Endothelial cell of umbilical vein (primary cell): Measurements from ENCODE around the gene ST8SIA6. TPM values are rescaled to one million over a fixed set of nuclear protein-coding genes. Genes with fewer than 3 reads are reported as not detected.

Experiments used
- BruUV-seq: library from RNA; stranded (reverse); fragments of 400-500 nt; replicated peaks from 2 replicates; lab custom pipeline; 2021; lab: Mats Ljungman, UMichigan
- CTCF ChIA-PET: fragments of 300-600, 350-600 bp; sonication (Branson Sonifier 250); formaldehyde crosslinking; loops from one replicate; lab custom pipeline; 2021; ENCODE audit warnings: antibody characterized with exemption, inconsistent platforms; lab: Charles Lee
- POLR2A ChIA-PET: fragments of 300-600, 350-600 bp; sonication (Branson Sonifier 250); formaldehyde crosslinking; loops from one replicate; lab custom pipeline; 2021; ENCODE audit warnings: antibody characterized with exemption, inconsistent platforms; lab: Charles Lee
- DNase-seq: peaks from one replicate; pipeline ENCODE4 v3.0.0-alpha.2; 2011; ENCODE audit warnings: low read depth, low spot score
- FAIRE-seq: peaks from 2 replicates; lab custom pipeline; 2011; peaks lifted over from hg19 to GRCh38; lab: Jason Lieb, UNC
- H2AFZ ChIP-seq: 2 replicates; pipeline ENCODE4 v1.6.0; 2012; ENCODE audit warnings: low read depth, low read length, control low read depth, inconsistent platforms
- H3K27ac ChIP-seq: 2 replicates; pipeline ENCODE4 v1.5.1; 2011; ENCODE audit warnings: low read depth, mild to moderate bottlenecking, control low read depth, low read length, moderate library complexity; ENCODE audit not compliant: insufficient read depth
- H3K27me3 ChIP-seq, 2 experiments: 2 replicates each; pipeline versions ENCODE4 v1.6.0 to v1.6.1; 2011; ENCODE audit warnings: low read length in 2 of 2, mixed read lengths in 1 of 2; ENCODE audit not compliant: control insufficient read depth in 2 of 2, insufficient read depth in 2 of 2
- H3K36me3 ChIP-seq, 2 experiments: 2 replicates in 1 of 2; 3 replicates in 1 of 2; pipeline ENCODE4 v1.5.1; 2011; ENCODE audit warnings: low read length in 2 of 2, mild to moderate bottlenecking in 1 of 2, moderate library complexity in 1 of 2; ENCODE audit not compliant: control insufficient read depth in 2 of 2, insufficient read depth in 2 of 2; ENCODE audit errors: extremely low read depth in 1 of 2
- H3K4me1 ChIP-seq: 3 replicates; pipeline ENCODE4 v1.5.1; 2011; ENCODE audit warnings: mild to moderate bottlenecking, low read length; ENCODE audit not compliant: control insufficient read depth, insufficient read depth; ENCODE audit errors: extremely low read depth
- H3K4me2 ChIP-seq: 2 replicates; pipeline ENCODE4 v1.6.1; 2011; ENCODE audit warnings: low read length, control low read depth, mixed read lengths; ENCODE audit not compliant: insufficient read depth
- H3K4me3 ChIP-seq, 3 experiments: fragments of 200-600 bp in 1 of 3; sonication (generic), shearing (Covaris generic) in 1 of 3; replicated peaks in 1 of 3; 2 replicates each; pipeline ENCODE4 v1.5.1; 2011 to 2016; ENCODE audit warnings: control low read depth in 3 of 3, low read length in 3 of 3, mild to moderate bottlenecking in 2 of 3, inconsistent platforms in 1 of 3, low read depth in 1 of 3, moderate library complexity in 1 of 3; ENCODE audit not compliant: insufficient read depth in 1 of 3
- H3K79me2 ChIP-seq: 2 replicates; pipeline ENCODE4 v1.6.0; 2012; ENCODE audit warnings: low read length, inconsistent platforms; ENCODE audit not compliant: control insufficient read depth, insufficient read depth
- H3K9ac ChIP-seq: replicated peaks from 2 replicates; pipeline ENCODE3; 2011; ENCODE audit warnings: low read length, control low read depth; ENCODE audit not compliant: insufficient read depth; ENCODE audit errors: extremely low read depth
- H3K9me1 ChIP-seq: replicated peaks from 3 replicates; pipeline ENCODE4 v1.6.0; 2011; ENCODE audit warnings: mild to moderate bottlenecking, low read length; ENCODE audit not compliant: control insufficient read depth, insufficient read depth; ENCODE audit errors: extremely low read depth
- H3K9me3 ChIP-seq: replicated peaks from 2 replicates; pipeline ENCODE4 v1.5.1; 2012; ENCODE audit warnings: low read length, inconsistent platforms; ENCODE audit not compliant: control insufficient read depth, insufficient read depth
- H4K20me1 ChIP-seq: replicated peaks from 2 replicates; pipeline ENCODE3; 2011; ENCODE audit warnings: mild to moderate bottlenecking, low read length; ENCODE audit not compliant: control insufficient read depth, insufficient read depth; ENCODE audit errors: extremely low read depth
- CTCF ChIP-seq, 2 donors: IDR thresholded peaks; 1 replicate in 1 of 2; 2 replicates in 1 of 2; pipeline ENCODE4 v1.5.1; 2011; ENCODE audit warnings: low read length in 2 of 2, mild to moderate bottlenecking in 2 of 2, moderate library complexity in 2 of 2, control low read depth in 1 of 2, inconsistent platforms in 1 of 2, low read depth in 1 of 2; ENCODE audit not compliant: insufficient read depth in 1 of 2; ENCODE audit errors: extremely low read depth in 1 of 2
- EZH2 ChIP-seq: IDR thresholded peaks from 2 replicates; pipeline ENCODE4 v1.6.1; 2012; ENCODE audit warnings: borderline replicate concordance, low read depth, mild to moderate bottlenecking, moderate library complexity, low read length, inconsistent platforms; ENCODE audit not compliant: severe bottlenecking
- FOS ChIP-seq: IDR thresholded peaks from 2 replicates; pipeline ENCODE4 v1.6.1; 2011; ENCODE audit warnings: mild to moderate bottlenecking, low read length, moderate library complexity, borderline replicate concordance; ENCODE audit not compliant: insufficient read depth
- GATA2 ChIP-seq: IDR thresholded peaks from 2 replicates; pipeline ENCODE4 v1.7.0; 2011; ENCODE audit warnings: low read depth, mild to moderate bottlenecking, moderate library complexity, mixed read lengths, low read length; ENCODE audit not compliant: insufficient read length, insufficient read depth
- JUN ChIP-seq: IDR thresholded peaks from 2 replicates; pipeline ENCODE4 v1.6.1; 2011; ENCODE audit warnings: borderline replicate concordance, low read depth; ENCODE audit not compliant: insufficient read length, insufficient read depth
- MAX ChIP-seq: IDR thresholded peaks from 2 replicates; pipeline ENCODE4 v1.6.1; 2011; ENCODE audit not compliant: insufficient read depth, insufficient read length
- MYC ChIP-seq: IDR thresholded peaks from one replicate; pipeline ENCODE4 v1.6.1; 2011; ENCODE audit warnings: mild to moderate bottlenecking, low read depth, low read length
- POLR2A ChIP-seq: IDR thresholded peaks from 2 replicates; pipeline ENCODE4 v1.6.1; 2012; ENCODE audit warnings: low read depth, mild to moderate bottlenecking, control low read depth, low read length
- POLR2AphosphoS5 ChIP-seq: IDR thresholded peaks from 2 replicates; pipeline ENCODE4 v1.6.1; 2012; ENCODE audit warnings: low read depth, mild to moderate bottlenecking, control low read depth, low read length, moderate library complexity; ENCODE audit not compliant: insufficient read depth
- dilution Hi-C: fragments of 300-500 bp; cut with MboI; formaldehyde crosslinking; loops from one replicate; pipeline ENCODE4 v1.15.0; 2019; ENCODE audit warnings: low sequenced_read_pairs; ENCODE audit not compliant: extremely low pct_ligation_motif_present
- intact Hi-C: fragments of 100-400 bp; cut with micrococcal nuclease; formaldehyde crosslinking; loops from one replicate; pipeline ENCODE4 v1.10.0; 2022
- polyA plus RNA-seq, 4 experiments: library from polyadenylated mRNA; depleted of rRNA in 3 of 4; stranded (reverse) in 3 of 4; unstranded in 1 of 4; fragments of >200 nt; gene quantifications; 2 replicates each; pipeline versions ENCODE4 v1.2.1 to v1.2.3, GENCODE V29; 2011 to 2012; ENCODE audit warnings: missing spikeins in 1 of 4
- total RNA-seq: library from RNA; stranded (reverse); gene quantifications from 2 replicates; pipeline ENCODE4 v1.2.3, GENCODE V29; 2021

Gene ST8SIA6
- total and polyA plus RNA-seq, 2 donors (not counting 3 experiments of a cell fraction or from before 2014, with no cell fraction given) = 0.40 to 0.51 TPM

- H3K4me2 ChIP-seq = no peak overlapping the region
- H3K4me1 ChIP-seq = no peaks in the 10 kb centered on the region
- FAIRE-seq = no peak
- H2AFZ ChIP-seq = no peak overlapping the region
- no peaks in the 10 kb centered on the region for H3K79me2 ChIP-seq
- H3K36me3 ChIP-seq = no peaks in the 10 kb centered on the region
- no peak overlapping the region for H3K9ac ChIP-seq
- no peak for DNase-seq
- H3K27ac ChIP-seq = no peak overlapping the region
- no TSS peak for BruUV-seq
- H3K4me3 ChIP-seq = no peak overlapping the region
- ChIA-PET CTCF (interaction anchor here (1.0 to 1.2 kb wide), 2 partner anchors 14 to 19 kb away, joined by 3 read pairs; no protein-coding TSS in a partner anchor), POLR2A (no interaction called here)
- no peaks in the 10 kb centered on the region for H4K20me1 ChIP-seq
- no peaks in the 10 kb centered on the region for H3K9me3 ChIP-seq
- TF ChIP-seq CTCF (IDR thresholded peaks at IDR 0.05; ENCODE audit: extremely low read depth in 1 of 2, insufficient read depth in 1 of 2, low read depth in 1 of 2, low read length in 2 of 2) (no peak), MYC (no peak), EZH2 (no peak), MAX (no peak), GATA2 (no peak), POLR2AphosphoS5 (no peak), FOS (no peak), JUN (no peak), POLR2A (no peak)
- no peaks in the 10 kb centered on the region for H3K9me1 ChIP-seq
- H3K27me3 ChIP-seq = peaks cover 0 to 2% of the 10 kb centered on the region in 2 experiments
- dilution Hi-C loops = no loop called here
- intact Hi-C loops = no loop called here
Observed at GRCh38 chr10:17356820-17357219, 97.6 kb downstream of the ST8SIA6 start.
